ENCODE results near the gene PBRM1.
A peak's percentile ranks its signal among the peaks of the same experiment; 100 is the strongest.
"Not testable (repeated sequence)": the region's sequence is repeated elsewhere in the genome, so short reads cannot be mapped to it uniquely, and the experiment has no call there.

The PBRM1 gene

GRCh38 chr3:52689151-52689550, 3.4 kb upstream of the PBRM1 start:
- Mint-ChIP-seq H3K9me3 (no peaks in the 10 kb centered on the region), H3K27me3 (no peaks in the 10 kb centered on the region), H3K27ac (no peak overlapping the region), H3K36me3 (peaks cover 51% of the 10 kb centered on the region), H3K4me1 (peaks cover 35% of the 10 kb centered on the region), H3K4me3 (no peak overlapping the region)
- no peak for ATAC-seq

GRCh38 chr3:52688266-52688665, 2.6 kb upstream of the PBRM1 start:
- Mint-ChIP-seq H3K4me1 (peaks cover 29% of the 10 kb centered on the region), H3K36me3 (peaks cover 44% of the 10 kb centered on the region), H3K27me3 (no peaks in the 10 kb centered on the region), H3K27ac (no peak overlapping the region), H3K4me3 (no peak overlapping the region), H3K9me3 (no peaks in the 10 kb centered on the region)
- no peak for ATAC-seq

GRCh38 chr3:52685285-52685708, 416 bp downstream of the PBRM1 start:
- Mint-ChIP-seq H3K4me1 (peaks cover 48% of the 10 kb centered on the region), H3K27me3 (no peaks in the 10 kb centered on the region), H3K27ac (peak overlapping the region; percentile 94), H3K9me3 (no peaks in the 10 kb centered on the region), H3K36me3 (peaks cover 30% of the 10 kb centered on the region), H3K4me3 (peak overlapping the region; percentile 94)
- peak; percentile 97 for ATAC-seq

GRCh38 chr3:52684184-52684583, 1.5 kb downstream of the PBRM1 start:
- Mint-ChIP-seq H3K4me1 (peaks cover 51% of the 10 kb centered on the region), H3K27ac (peak overlapping the region; percentile 94), H3K4me3 (peak overlapping the region; percentile 94), H3K27me3 (no peaks in the 10 kb centered on the region), H3K36me3 (peaks cover 28% of the 10 kb centered on the region), H3K9me3 (no peaks in the 10 kb centered on the region)
- no peak for ATAC-seq

- H3K27me3 Mint-ChIP-seq: no peaks in the 10 kb centered on the region
- ATAC-seq: no peak
- H3K27ac Mint-ChIP-seq: no peak overlapping the region
- H3K4me1 Mint-ChIP-seq: peaks cover 52% of the 10 kb centered on the region
- no peaks in the 10 kb centered on the region for H3K9me3 Mint-ChIP-seq
- no peak overlapping the region for H3K4me3 Mint-ChIP-seq
- peaks cover 28% of the 10 kb centered on the region for H3K36me3 Mint-ChIP-seq
Observed at GRCh38 chr3:52683611-52684010, 2.1 kb downstream of the PBRM1 start.

GRCh38 chr3:52682016-52682415, 3.7 kb downstream of the PBRM1 start:
- Mint-ChIP-seq H3K27ac (peak overlapping the region; percentile 51), H3K4me3 (no peak overlapping the region), H3K36me3 (peaks cover 25% of the 10 kb centered on the region), H3K4me1 (peaks cover 52% of the 10 kb centered on the region), H3K27me3 (no peaks in the 10 kb centered on the region), H3K9me3 (no peaks in the 10 kb centered on the region)
- no peak for ATAC-seq

GRCh38 chr3:52681596-52681995, 4.1 kb downstream of the PBRM1 start:
- peak overlapping the region; percentile 1 for H3K4me3 Mint-ChIP-seq
- no peaks in the 10 kb centered on the region for H3K9me3 Mint-ChIP-seq
- ATAC-seq: no peak
- peak overlapping the region; percentile 51 for H3K27ac Mint-ChIP-seq
- H3K4me1 Mint-ChIP-seq: peaks cover 50% of the 10 kb centered on the region
- H3K27me3 Mint-ChIP-seq: no peaks in the 10 kb centered on the region
- H3K36me3 Mint-ChIP-seq: peaks cover 30% of the 10 kb centered on the region

GRCh38 chr3:52679811-52680210, 5.9 kb downstream of the PBRM1 start:
- H3K4me1 Mint-ChIP-seq: peaks cover 46% of the 10 kb centered on the region
- peak overlapping the region; percentile 51 for H3K27ac Mint-ChIP-seq
- H3K4me3 Mint-ChIP-seq: no peak overlapping the region
- no peak for ATAC-seq
- H3K9me3 Mint-ChIP-seq: no peaks in the 10 kb centered on the region
- peaks cover 43% of the 10 kb centered on the region for H3K36me3 Mint-ChIP-seq
- no peaks in the 10 kb centered on the region for H3K27me3 Mint-ChIP-seq

GRCh38 chr3:52679199-52679538, 6.5 kb downstream of the PBRM1 start:
- peak overlapping the region; percentile 51 for H3K27ac Mint-ChIP-seq
- no peak for ATAC-seq
- H3K4me3 Mint-ChIP-seq: no peak overlapping the region
- peaks cover 41% of the 10 kb centered on the region for H3K4me1 Mint-ChIP-seq
- H3K27me3 Mint-ChIP-seq: no peaks in the 10 kb centered on the region
- no peaks in the 10 kb centered on the region for H3K9me3 Mint-ChIP-seq
- peaks cover 45% of the 10 kb centered on the region for H3K36me3 Mint-ChIP-seq

GRCh38 chr3:52678265-52679198, 7.2 kb downstream of the PBRM1 start:
- no peaks in the 10 kb centered on the region for H3K9me3 Mint-ChIP-seq
- H3K27ac Mint-ChIP-seq: peak overlapping the region; percentile 51
- H3K36me3 Mint-ChIP-seq: peaks cover 45% of the 10 kb centered on the region
- no peaks in the 10 kb centered on the region for H3K27me3 Mint-ChIP-seq
- peaks cover 41% of the 10 kb centered on the region for H3K4me1 Mint-ChIP-seq
- no peak overlapping the region for H3K4me3 Mint-ChIP-seq
- no peak for ATAC-seq

GRCh38 chr3:52676201-52676600, 9.5 kb downstream of the PBRM1 start:
- not testable (repeated sequence) for H3K27ac Mint-ChIP-seq, H3K9me3 Mint-ChIP-seq, ATAC-seq, H3K4me3 Mint-ChIP-seq, H3K27me3 Mint-ChIP-seq
- Mint-ChIP-seq H3K36me3 (peaks cover 61% of the 10 kb centered on the region), H3K4me1 (peaks cover 42% of the 10 kb centered on the region)

GRCh38 chr3:52671676-52672075, 14.0 kb downstream of the PBRM1 start:
- H3K4me3 Mint-ChIP-seq: no peak overlapping the region
- peaks cover 46% of the 10 kb centered on the region for H3K36me3 Mint-ChIP-seq
- H3K27me3 Mint-ChIP-seq: no peaks in the 10 kb centered on the region
- no peak for ATAC-seq
- H3K4me1 Mint-ChIP-seq: peaks cover 33% of the 10 kb centered on the region
- peak overlapping the region; percentile 76 for H3K27ac Mint-ChIP-seq
- H3K9me3 Mint-ChIP-seq: no peaks in the 10 kb centered on the region

GRCh38 chr3:52670621-52671521, 14.8 kb downstream of the PBRM1 start:
- no peaks in the 10 kb centered on the region for H3K27me3 Mint-ChIP-seq
- ATAC-seq: peak; percentile 84
- H3K27ac Mint-ChIP-seq: peak overlapping the region; percentile 76
- no peak overlapping the region for H3K4me3 Mint-ChIP-seq
- peaks cover 33% of the 10 kb centered on the region for H3K4me1 Mint-ChIP-seq
- H3K9me3 Mint-ChIP-seq: no peaks in the 10 kb centered on the region
- H3K36me3 Mint-ChIP-seq: peaks cover 48% of the 10 kb centered on the region

GRCh38 chr3:52663098-52663497, 22.6 kb downstream of the PBRM1 start:
- H3K9me3 Mint-ChIP-seq: no peaks in the 10 kb centered on the region
- H3K36me3 Mint-ChIP-seq: peaks cover 50% of the 10 kb centered on the region
- no peak for ATAC-seq
- no peaks in the 10 kb centered on the region for H3K27me3 Mint-ChIP-seq
- H3K4me1 Mint-ChIP-seq: no peaks in the 10 kb centered on the region
- no peak overlapping the region for H3K4me3 Mint-ChIP-seq
- H3K27ac Mint-ChIP-seq: no peak overlapping the region

- Mint-ChIP-seq H3K9me3 (no peaks in the 10 kb centered on the region), H3K36me3 (peaks cover 65% of the 10 kb centered on the region), H3K27me3 (no peaks in the 10 kb centered on the region), H3K4me1 (no peaks in the 10 kb centered on the region), H3K4me3 (no peak overlapping the region), H3K27ac (no peak overlapping the region)
- ATAC-seq: no peak
Observed at GRCh38 chr3:52660046-52660445, 25.7 kb downstream of the PBRM1 start.

Data from stimulated activated memory B cell treated with anti-CD40 and anti-IgM and Interleukin-4, amounts not matched to agents 10 μg/mL and 1 μg/mL and 100 μg/mL, for 72 hours (primary cell).